Measurements from ENCODE around the gene NAGA.

- TF ChIP-seq, protein P1, sequence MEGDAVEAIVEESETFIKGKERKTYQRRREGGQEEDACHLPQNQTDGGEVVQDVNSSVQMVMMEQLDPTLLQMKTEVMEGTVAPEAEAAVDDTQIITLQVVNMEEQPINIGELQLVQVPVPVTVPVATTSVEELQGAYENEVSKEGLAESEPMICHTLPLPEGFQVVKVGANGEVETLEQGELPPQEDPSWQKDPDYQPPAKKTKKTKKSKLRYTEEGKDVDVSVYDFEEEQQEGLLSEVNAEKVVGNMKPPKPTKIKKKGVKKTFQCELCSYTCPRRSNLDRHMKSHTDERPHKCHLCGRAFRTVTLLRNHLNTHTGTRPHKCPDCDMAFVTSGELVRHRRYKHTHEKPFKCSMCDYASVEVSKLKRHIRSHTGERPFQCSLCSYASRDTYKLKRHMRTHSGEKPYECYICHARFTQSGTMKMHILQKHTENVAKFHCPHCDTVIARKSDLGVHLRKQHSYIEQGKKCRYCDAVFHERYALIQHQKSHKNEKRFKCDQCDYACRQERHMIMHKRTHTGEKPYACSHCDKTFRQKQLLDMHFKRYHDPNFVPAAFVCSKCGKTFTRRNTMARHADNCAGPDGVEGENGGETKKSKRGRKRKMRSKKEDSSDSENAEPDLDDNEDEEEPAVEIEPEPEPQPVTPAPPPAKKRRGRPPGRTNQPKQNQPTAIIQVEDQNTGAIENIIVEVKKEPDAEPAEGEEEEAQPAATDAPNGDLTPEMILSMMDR (IDR thresholded peaks at IDR 0.05), result no peak
- TF ChIP-seq ZFX (IDR thresholded peaks at IDR 0.05; ENCODE audit: borderline replicate concordance), result no peak
These were observed 8.1 kb upstream of the NAGA start for GRCh38 chr22:42078469-42079318.

All from 22Rv1 (cell line).